Stimulated activated CD4-positive, alpha-beta T cell treated with anti-CD3 and anti-CD28 coated beads, Interleukin-15, amount 100 ng/mL, for 48 hours (primary cell): ENCODE measurements around the gene NTHL1.
A peak's percentile ranks its signal among the peaks of the same experiment; 100 is the strongest.
"Not testable (repeated sequence)": the region's sequence is repeated elsewhere in the genome, so short reads cannot be mapped to it uniquely, and the experiment has no call there.

ENCODE experiments used
- DNase-seq, 2 donors: peaks; one replicate each; pipeline ENCODE4 v3.0.0-alpha.2; 2020; ENCODE audit warnings: low read depth in 2 of 2

Gene NTHL1

GRCh38 chr16:2029350-2029749, 18.3 kb downstream of the NTHL1 start:
- no peak for DNase-seq

GRCh38 chr16:2028620-2029220, 18.9 kb downstream of the NTHL1 start:
- no peak for DNase-seq

GRCh38 chr16:2028146-2028545, 19.5 kb downstream of the NTHL1 start:
- DNase-seq, result no peak

GRCh38 chr16:2027024-2028010, 20.3 kb downstream of the NTHL1 start:
- DNase-seq, result no peak

GRCh38 chr16:2026461-2027023, 21.1 kb downstream of the NTHL1 start, which contains the start of gene NHERF2:
Gene NHERF2, plus strand, starts transcription at chr16:2026902. Its CDS starts 104 bp downstream, at chr16:2027006.
- DNase-seq, result no peak

GRCh38 chr16:2025878-2026460, 21.7 kb downstream of the NTHL1 start:
- no peak for DNase-seq

GRCh38 chr16:2025251-2025650, 22.4 kb downstream of the NTHL1 start:
- DNase-seq, result no peak

- DNase-seq, result no peak
Observed at GRCh38 chr16:2024032-2024420, 23.6 kb downstream of the NTHL1 start.

- peak; percentile 85 to 94 for DNase-seq
Observed at GRCh38 chr16:2023092-2024031, 24.3 kb downstream of the NTHL1 start.

GRCh38 chr16:2022723-2023091, 24.9 kb downstream of the NTHL1 start:
- DNase-seq, result no peak

GRCh38 chr16:2019921-2020831, 27.5 kb downstream of the NTHL1 start:
- no peak for DNase-seq

GRCh38 chr16:2019518-2019920, 28.1 kb downstream of the NTHL1 start, which contains the start of gene NPW:
Gene NPW, plus strand, starts transcription at chr16:2019785.
- DNase-seq, result no peak

GRCh38 chr16:2016407-2016922, 31.2 kb downstream of the NTHL1 start:
- no peak for DNase-seq

- DNase-seq, result no peak
Observed at GRCh38 chr16:2015947-2016208, 31.8 kb downstream of the NTHL1 start.

- no peak for DNase-seq
Observed at GRCh38 chr16:2015117-2015946, 32.3 kb downstream of the NTHL1 start.

GRCh38 chr16:2013527-2013926, 34.1 kb downstream of the NTHL1 start:
- no peak for DNase-seq

GRCh38 chr16:2011726-2012125, 35.9 kb downstream of the NTHL1 start:
- DNase-seq, result not testable (repeated sequence)

- DNase-seq, result peak; percentile 56 to 69
Observed at GRCh38 chr16:2009791-2010510, 37.7 kb downstream of the NTHL1 start, which contains the start of gene ZNF598. Gene ZNF598, minus strand, starts transcription at chr16:2009821.
